Osteoblast (primary cell): ENCODE data around the gene LY6G6F. TPM values are rescaled to one million over a fixed set of nuclear protein-coding genes. Genes with fewer than 3 reads are reported as not detected.

Experiments used
- DNase-seq: peaks from one replicate; pipeline ENCODE4 v3.0.0; 2011; ENCODE audit warnings: low spot score, mixed read lengths; ENCODE audit not compliant: insufficient read length; ENCODE audit errors: missing footprints
- H2AFZ ChIP-seq: 2 replicates; pipeline ENCODE4 v1.6.0; 2011; ENCODE audit warnings: mild to moderate bottlenecking, low read length
- H3K27ac ChIP-seq: 2 replicates; pipeline ENCODE4 v1.5.1; 2011; ENCODE audit warnings: mild to moderate bottlenecking, low read depth, low read length, moderate library complexity
- H3K27me3 ChIP-seq: 2 replicates; pipeline ENCODE4 v1.6.0; 2012; ENCODE audit warnings: mild to moderate bottlenecking, control low read depth, inconsistent platforms, low read length, moderate library complexity; ENCODE audit not compliant: insufficient read depth
- H3K36me3 ChIP-seq: 2 replicates; pipeline ENCODE4 v1.5.1; 2011; ENCODE audit warnings: mild to moderate bottlenecking, low read length, control low read depth, moderate library complexity; ENCODE audit not compliant: insufficient read depth
- H3K4me1 ChIP-seq: 2 replicates; pipeline ENCODE4 v1.5.1; 2011; ENCODE audit warnings: mild to moderate bottlenecking, low read length, control low read depth, moderate library complexity; ENCODE audit not compliant: insufficient read depth
- H3K4me2 ChIP-seq: 2 replicates; pipeline ENCODE4 v1.6.0; 2011; ENCODE audit warnings: mild to moderate bottlenecking, low read length; ENCODE audit not compliant: insufficient read depth
- H3K4me3 ChIP-seq: fragments of 200-600 bp; sonication (generic); 3 replicates; pipeline ENCODE4 v1.5.1; 2012; ENCODE audit warnings: mild to moderate bottlenecking, low read length, inconsistent platforms; ENCODE audit not compliant: insufficient read depth
- H3K79me2 ChIP-seq: 2 replicates; pipeline ENCODE4 v1.6.0; 2012; ENCODE audit warnings: mild to moderate bottlenecking, low read length, control low read depth, inconsistent platforms; ENCODE audit not compliant: insufficient read depth
- H3K9me3 ChIP-seq: 2 replicates; pipeline ENCODE4 v1.5.1; 2011; ENCODE audit warnings: low read depth, low read length, control low read depth
- H4K20me1 ChIP-seq: 2 replicates; pipeline ENCODE4 v1.6.0; 2012; ENCODE audit warnings: mild to moderate bottlenecking, low read length, control low read depth; ENCODE audit not compliant: insufficient read depth
- CTCF ChIP-seq: IDR thresholded peaks from 2 replicates; pipeline ENCODE4 v1.5.1; 2011; ENCODE audit warnings: mild to moderate bottlenecking, low read depth, low read length, moderate library complexity; ENCODE audit errors: extremely low read depth
- total RNA-seq: library from RNA; depleted of rRNA; stranded (reverse); fragments of >200 nt; gene quantifications from 2 replicates; pipeline ENCODE4 v1.2.3, GENCODE V29; 2012

Gene LY6G6F
- total RNA-seq, 1 donor = not detected

GRCh38 chr6:31686483-31686882 lies 20.2 kb upstream of the LY6G6F start:
- Histone ChIP-seq H3K4me1 (peaks cover 2% of the 10 kb centered on the region), H3K27ac (no peak overlapping the region), H3K27me3 (no peaks in the 10 kb centered on the region), H3K4me2 (no peak overlapping the region), H3K79me2 (no peaks in the 10 kb centered on the region), H3K9me3 (no peaks in the 10 kb centered on the region), H4K20me1 (peaks cover 5% of the 10 kb centered on the region), H3K4me3 (no peak overlapping the region), H2AFZ (no peak overlapping the region), H3K36me3 (peaks cover 53% of the 10 kb centered on the region)
- no peak for TF ChIP-seq CTCF
- DNase-seq = no peak

GRCh38 chr6:31687321-31687720 lies 19.3 kb upstream of the LY6G6F start:
- Histone ChIP-seq H3K4me3 (no peak overlapping the region), H4K20me1 (peaks cover 5% of the 10 kb centered on the region), H3K79me2 (no peaks in the 10 kb centered on the region), H3K36me3 (peaks cover 60% of the 10 kb centered on the region), H3K4me2 (no peak overlapping the region), H3K27ac (no peak overlapping the region), H3K9me3 (no peaks in the 10 kb centered on the region), H3K27me3 (no peaks in the 10 kb centered on the region), H2AFZ (no peak overlapping the region), H3K4me1 (no peaks in the 10 kb centered on the region)
- DNase-seq = no peak
- no peak for TF ChIP-seq CTCF

- Histone ChIP-seq H3K27me3 (no peaks in the 10 kb centered on the region), H4K20me1 (peaks cover 5% of the 10 kb centered on the region), H3K4me2 (no peak overlapping the region), H2AFZ (no peak overlapping the region), H3K9me3 (no peaks in the 10 kb centered on the region), H3K4me3 (no peak overlapping the region), H3K4me1 (no peaks in the 10 kb centered on the region), H3K79me2 (no peaks in the 10 kb centered on the region), H3K27ac (no peak overlapping the region), H3K36me3 (peaks cover 66% of the 10 kb centered on the region)
- TF ChIP-seq CTCF = no peak
- DNase-seq = no peak
Observed at GRCh38 chr6:31687860-31688693, 18.6 kb upstream of the LY6G6F start.

GRCh38 chr6:31689249-31690110 lies 17.2 kb upstream of the LY6G6F start:
- no peak overlapping the region for H3K27ac ChIP-seq
- no peaks in the 10 kb centered on the region for H3K9me3 ChIP-seq
- H3K79me2 ChIP-seq = no peaks in the 10 kb centered on the region
- no peak overlapping the region for H3K4me3 ChIP-seq
- H2AFZ ChIP-seq = no peak overlapping the region
- peaks cover 70% of the 10 kb centered on the region for H3K36me3 ChIP-seq
- H3K27me3 ChIP-seq = no peaks in the 10 kb centered on the region
- TF ChIP-seq CTCF = peak; percentile 50
- H3K4me2 ChIP-seq = no peak overlapping the region
- H4K20me1 ChIP-seq = peaks cover 5% of the 10 kb centered on the region
- no peak for DNase-seq
- no peaks in the 10 kb centered on the region for H3K4me1 ChIP-seq
